ENCODE results near the gene DMPK.

Gene DMPK

GRCh38 chr19:45782162-45782691, at the start of gene DMPK:
DMPK (minus strand) TSS chr19:45782490; CDS start chr19:45782352, 138 bp downstream.
- no peak for DNase-seq (ENCODE audit: low read depth in 2 of 2)

DNA sequence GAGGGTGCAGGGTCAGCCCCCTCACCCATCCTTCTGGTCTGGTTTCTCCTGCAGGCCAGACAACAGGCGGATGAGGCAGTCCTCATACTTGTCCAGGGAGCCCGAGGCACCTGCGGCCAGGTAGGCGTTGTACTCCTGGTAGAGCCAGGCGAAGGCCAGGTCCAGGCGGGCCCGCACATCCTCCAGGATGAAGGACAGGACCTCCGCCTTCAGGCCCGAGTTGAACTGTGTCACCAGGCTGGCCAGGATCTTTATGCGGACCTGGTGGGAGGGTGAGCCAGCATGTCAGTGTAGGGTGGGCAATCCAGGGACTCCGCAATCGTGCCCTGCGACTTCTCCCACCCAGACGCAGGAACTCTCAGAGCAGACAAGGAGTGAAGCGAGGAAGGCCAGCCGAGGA, 46.7 kb upstream of the DMPK start:
- no peak for DNase-seq (ENCODE audit: low read depth in 2 of 2)

DNA sequence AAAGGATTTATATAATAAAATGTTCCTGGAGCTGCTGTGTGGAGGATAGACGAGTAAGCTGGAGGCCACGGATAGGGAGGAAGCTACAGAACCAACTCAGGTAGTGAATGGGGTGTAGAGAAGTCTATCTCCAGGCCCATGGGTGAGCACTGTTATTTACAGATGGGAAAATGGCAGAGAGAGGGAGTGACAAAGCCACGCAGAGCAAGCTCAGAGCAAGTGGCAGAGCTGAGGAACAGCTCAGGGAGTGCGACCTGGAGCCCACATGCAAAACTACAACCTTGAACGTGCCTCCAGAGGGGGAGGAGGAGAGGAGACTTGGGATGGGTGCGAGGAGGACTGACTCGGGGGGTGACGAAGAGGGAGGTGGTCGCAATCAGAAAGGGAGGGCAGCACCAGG, 46.2 kb upstream of the DMPK start:
- DNase-seq (ENCODE audit: low read depth in 2 of 2) = no peak

DNA sequence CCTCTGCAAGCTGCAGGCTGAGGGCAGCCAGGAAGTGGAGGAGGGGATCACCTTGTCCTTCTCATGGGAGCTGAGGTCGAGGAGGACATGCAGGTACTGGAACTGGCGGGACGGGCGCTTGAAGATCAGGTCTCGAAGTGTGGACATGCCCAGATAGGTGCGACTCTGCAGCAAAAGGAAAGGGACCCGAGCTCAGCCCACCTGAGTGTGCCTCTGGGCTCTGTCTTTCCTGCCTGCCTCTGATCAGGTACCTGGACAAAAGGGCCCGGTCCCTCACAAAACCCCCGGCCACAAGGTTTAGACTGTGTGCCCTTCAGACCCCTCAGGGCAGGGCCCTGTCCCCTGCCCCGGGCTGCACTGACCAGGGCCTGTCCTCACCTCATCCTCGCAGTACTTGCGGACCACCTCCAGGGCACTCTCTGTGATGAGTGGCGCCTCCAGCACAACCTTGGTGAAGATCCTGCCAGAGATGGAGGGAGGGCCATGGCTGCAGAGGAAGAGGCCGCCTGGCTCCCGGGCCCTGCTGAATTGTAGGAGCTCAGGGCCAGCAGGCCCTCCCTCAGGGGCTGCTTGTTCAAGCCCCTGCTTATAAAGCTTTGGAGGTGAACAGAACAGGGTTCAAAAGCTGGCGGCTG, 45.3 kb upstream of the DMPK start:
- no peak for DNase-seq (ENCODE audit: low read depth in 2 of 2)

DNA sequence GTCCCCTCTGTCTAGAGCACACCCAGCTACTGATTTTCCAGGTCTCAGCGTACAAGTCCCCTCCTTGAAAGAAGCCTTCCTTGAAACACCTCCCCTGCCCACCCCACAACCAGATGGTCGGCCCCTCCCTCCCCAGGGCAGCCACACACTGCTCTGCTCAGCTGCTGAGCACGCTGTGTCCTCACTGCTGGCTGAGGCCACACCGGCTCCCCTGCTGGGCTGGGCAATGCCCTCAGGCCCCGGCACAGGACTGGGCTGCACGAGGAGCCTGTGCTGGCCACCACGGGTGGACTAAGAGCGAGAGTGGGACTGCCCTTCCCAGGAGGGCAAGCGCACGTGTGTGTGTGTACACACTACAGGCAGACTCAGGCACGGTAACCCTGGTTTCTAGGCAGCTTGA, 44.6 kb upstream of the DMPK start:
- no peak for DNase-seq (ENCODE audit: low read depth in 2 of 2)

GRCh38 chr19:45825917-45826893, 43.9 kb upstream of the DMPK start:
- no peak for DNase-seq (ENCODE audit: low read depth in 2 of 2)

GRCh38 chr19:45825263-45825605, 42.9 kb upstream of the DMPK start:
- no peak for DNase-seq (ENCODE audit: low read depth in 2 of 2)

DNA sequence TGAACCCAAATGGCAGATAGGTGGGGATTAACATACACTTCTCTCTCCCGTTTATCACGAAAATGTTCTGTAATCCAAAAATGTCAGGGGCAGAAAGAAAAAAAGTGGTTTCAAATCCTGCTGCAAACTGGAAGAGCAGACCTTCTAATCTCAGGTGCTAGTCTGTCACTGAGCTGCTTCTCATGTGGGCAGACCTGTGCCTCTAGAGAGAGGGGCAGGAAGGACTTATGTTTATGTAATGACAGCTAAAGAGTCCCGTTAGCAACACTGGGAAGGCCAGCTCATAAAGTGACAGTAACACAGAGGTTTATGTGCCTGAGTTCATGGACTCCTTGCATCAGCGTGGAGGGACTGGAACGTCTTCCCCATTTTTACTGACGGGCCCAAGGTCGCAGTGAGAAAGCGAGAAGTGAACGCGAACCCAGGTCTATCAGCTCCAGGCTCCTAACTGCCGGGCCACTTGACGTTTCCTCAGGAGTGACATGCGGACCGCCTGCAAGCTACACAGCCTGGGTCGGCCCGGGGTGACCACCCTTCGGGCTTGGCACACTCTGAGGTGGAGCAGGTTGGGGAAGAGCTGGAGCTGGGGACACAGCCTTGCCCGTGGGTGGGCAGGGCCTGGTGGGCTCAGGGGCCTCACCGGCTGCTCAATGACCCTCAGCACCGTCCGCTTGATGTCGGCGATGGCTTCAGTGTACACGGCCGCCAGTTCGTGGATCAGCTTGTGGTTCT, 42.4 kb upstream of the DMPK start:
- DNase-seq (ENCODE audit: low read depth in 2 of 2) = no peak

DNA sequence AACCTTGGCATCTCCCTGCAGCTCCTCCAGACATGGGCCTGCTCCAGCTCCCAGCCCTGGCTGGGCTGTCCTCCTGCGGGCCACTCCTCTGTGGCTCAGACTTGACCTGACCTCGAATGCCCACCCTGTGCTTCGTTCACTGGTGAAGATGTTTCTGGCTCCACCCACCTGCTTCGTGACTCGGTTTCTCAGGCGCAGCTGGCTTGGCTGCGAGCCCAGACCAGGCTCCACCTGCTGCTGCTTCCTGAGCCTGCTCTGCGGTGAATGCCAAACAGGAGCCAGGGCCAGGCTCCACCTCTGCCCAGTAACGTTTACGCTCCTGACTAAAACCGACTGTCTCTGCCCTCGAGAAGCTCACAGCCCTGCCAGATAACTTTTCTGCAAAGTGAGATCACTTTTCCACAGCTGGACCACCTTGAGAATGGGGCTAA, 41.8 kb upstream of the DMPK start:
- DNase-seq (ENCODE audit: low read depth in 2 of 2) = no peak

DNA sequence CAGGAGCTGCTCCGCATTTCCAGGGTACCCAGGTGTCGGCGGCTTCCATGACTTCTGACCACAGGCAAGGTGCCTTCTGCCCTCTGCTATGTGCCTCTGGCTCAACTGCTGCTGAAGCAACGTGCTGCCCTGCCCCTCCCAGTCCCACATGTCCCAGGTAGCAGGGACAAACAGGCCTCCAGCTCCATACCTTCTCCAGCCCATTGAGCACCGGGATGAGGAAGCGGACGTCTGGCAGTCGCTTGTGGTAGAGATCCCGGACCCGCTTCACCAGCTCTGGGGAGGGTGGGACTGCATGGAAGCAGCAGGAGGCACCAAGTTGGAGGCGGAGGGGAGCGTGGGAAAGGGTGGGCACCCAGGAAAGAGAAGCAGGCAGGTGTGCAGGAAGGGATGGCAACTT, 40.9 kb upstream of the DMPK start:
- DNase-seq (ENCODE audit: low read depth in 2 of 2) = no peak

DNA sequence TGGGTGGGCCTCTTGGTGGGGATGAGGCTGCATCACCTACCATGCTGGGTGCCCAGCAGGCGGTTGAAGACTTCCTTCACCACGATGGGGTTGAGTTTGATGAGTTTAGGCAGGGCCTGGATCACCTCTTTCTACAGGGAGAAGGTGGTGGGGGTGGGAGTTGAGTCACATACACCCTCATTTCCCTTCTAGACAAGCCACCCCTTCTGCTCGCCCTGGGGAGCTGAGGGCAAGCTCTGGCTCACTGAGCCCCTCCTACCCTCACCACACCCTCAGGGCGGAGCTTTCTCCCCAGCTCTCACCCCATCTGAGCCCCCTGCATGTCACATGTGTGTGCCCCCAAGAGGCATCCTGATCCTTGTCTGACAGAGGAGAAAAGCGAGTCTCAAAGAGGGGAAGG, 40.4 kb upstream of the DMPK start:
- DNase-seq (ENCODE audit: low read depth in 2 of 2) = no peak

DNA sequence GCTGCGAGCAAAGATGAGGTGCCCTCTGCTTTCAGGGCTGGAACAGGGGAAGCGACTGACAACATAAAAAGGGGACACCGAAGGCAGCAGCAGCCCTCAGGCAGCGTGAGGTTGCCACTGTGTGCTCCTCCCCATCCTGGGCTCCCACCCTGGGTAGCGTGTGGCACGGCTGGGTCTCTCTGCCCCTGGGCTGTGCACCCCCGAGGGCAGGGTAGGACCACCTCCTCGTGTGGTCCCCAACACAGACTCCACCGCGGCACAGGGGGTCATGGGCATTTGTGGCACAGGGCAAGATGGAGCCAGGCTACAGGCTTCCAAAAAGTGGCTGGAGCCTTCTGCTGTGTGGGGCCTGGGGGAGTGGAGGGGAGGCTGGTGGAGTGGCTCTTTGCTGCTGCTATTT, 39.3 kb upstream of the DMPK start:
- no peak for DNase-seq (ENCODE audit: low read depth in 2 of 2)

- no peak for DNase-seq (ENCODE audit: low read depth in 2 of 2)
Measured at GRCh38 chr19:45821103-45821521, 38.8 kb upstream of the DMPK start.

- DNase-seq (ENCODE audit: low read depth in 2 of 2) = no peak
Measured at GRCh38 chr19:45820413-45821102, 38.3 kb upstream of the DMPK start.

DNA sequence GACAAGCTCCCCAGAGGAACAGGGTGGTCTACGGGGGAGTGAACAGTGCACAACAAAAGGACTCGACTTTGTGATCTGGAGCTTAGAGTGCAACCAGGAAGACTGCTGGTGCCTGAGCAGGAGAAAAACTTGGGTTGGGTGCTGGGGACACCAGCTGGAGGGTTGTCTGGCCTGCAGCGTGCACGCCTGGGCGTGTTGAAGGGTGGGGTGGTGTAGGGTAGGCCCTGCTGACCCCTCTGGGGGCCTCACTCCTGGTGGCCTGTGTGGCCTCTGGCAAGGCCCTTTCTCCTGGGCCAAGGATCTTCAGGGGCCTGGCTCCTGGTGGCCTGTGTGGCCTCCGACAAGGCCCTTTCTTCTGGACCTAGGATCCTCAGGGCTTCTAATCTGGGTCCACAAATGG, 37.5 kb upstream of the DMPK start:
- no peak for DNase-seq (ENCODE audit: low read depth in 2 of 2)

GRCh38 chr19:45817725-45818301, 35.5 kb upstream of the DMPK start:
- no peak for DNase-seq (ENCODE audit: low read depth in 2 of 2)

DNA sequence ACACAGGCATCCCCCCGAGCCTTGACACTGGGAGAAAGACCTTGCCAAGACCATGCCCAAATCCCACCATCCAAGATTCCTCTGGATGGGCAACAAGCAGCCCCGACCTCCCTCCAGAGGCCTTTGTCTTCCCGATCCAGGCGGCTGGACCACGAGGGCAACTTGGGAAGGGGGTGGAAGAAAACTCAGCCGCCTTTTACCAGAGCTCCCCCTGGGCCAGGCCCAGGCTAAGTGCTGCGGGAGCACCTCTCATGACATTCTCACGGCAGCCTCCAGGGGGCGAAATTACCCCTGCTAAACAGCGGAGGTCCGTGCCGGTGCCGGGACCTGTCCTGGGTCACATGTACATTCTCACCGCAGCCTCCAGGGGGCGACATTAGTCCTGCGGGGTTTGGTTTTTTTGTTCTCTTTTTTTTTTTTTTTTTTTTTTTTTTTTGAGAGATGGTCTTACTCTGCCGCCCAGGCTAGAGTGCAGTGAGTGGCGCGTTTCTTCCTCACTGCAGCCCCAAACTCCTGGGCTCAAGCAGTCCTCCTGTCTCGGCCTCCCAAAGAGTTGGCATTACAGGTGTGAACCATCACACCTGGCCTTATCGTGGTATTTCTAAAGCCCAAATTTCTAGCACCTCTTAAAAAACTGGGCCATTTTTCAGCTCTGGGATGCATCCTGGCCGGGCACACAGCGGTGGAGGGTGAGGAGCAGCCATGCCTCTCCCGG, 34.9 kb upstream of the DMPK start:
- DNase-seq (ENCODE audit: low read depth in 2 of 2) = peak; percentile 90 to 94

GRCh38 chr19:45816236-45817009, 34.1 kb upstream of the DMPK start:
- no peak for DNase-seq (ENCODE audit: low read depth in 2 of 2)

DNA sequence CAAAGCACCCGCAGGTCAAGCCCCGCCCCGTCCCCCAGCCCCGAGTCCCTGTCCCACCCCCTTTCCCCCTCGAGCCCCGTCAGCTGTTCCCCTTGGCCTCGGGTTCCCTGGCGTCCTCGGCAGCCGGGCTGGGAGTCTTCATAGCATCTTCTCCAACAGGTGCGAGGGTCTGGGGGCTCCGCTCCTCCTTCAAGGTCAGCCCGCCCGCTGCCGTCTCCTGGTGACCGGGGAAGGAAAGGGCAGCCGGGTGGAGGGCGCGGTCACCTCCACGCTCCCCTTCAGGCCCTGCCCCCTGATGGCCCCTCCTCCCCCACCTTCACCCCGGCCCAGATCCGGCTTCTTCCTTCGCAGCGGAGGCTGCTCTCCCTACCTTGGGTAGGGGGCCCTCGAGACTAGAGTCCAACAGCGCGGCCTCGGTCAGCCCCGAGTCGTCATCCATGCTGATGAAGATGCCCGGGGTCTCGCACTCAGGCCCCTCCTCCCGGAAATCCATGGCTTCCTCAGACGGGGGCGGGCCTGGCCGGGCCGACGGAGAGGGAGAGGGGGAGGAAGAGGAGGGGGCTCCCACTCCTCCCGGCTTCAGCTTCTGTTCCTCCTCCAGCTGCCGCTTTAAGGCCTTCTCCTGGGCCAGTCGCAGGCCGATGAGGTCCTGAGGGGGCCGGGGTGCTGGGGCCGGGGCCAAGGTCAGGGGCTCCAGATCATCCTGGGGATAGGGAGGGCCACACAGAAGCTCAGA, 33.4 kb upstream of the DMPK start:
- no peak for DNase-seq (ENCODE audit: low read depth in 2 of 2)

Measured in stimulated activated CD8-positive, alpha-beta memory T cell treated with anti-CD3 and anti-CD28 coated beads, Interleukin-2, amount 100 ng/mL, for 1 hour (primary cell).